Hematopoietic multipotent progenitor cell treated with erythropoietin and hydrocortisone succinate and interleukin-3 and kit ligand, for 15 days (in vitro differentiated cells): ENCODE measurements around the gene KYAT1.

Experiments used
- DNase-seq: peaks from one replicate; pipeline ENCODE4 v3.0.0-alpha.2; 2015; ENCODE audit warnings: low spot score

The KYAT1 gene

DNA sequence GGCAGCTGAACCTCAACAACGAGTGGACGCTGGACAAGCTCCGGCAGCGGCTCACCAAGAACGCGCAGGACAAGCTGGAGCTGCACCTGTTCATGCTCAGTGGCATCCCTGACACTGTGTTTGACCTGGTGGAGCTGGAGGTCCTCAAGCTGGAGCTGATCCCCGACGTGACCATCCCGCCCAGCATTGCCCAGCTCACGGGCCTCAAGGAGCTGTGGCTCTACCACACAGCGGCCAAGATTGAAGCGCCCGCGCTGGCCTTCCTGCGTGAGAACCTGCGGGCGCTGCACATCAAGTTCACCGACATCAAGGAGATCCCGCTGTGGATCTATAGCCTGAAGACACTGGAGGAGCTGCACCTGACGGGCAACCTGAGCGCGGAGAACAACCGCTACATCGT is 26.6 kb upstream of the KYAT1 start:
- DNase-seq: no peak

DNA sequence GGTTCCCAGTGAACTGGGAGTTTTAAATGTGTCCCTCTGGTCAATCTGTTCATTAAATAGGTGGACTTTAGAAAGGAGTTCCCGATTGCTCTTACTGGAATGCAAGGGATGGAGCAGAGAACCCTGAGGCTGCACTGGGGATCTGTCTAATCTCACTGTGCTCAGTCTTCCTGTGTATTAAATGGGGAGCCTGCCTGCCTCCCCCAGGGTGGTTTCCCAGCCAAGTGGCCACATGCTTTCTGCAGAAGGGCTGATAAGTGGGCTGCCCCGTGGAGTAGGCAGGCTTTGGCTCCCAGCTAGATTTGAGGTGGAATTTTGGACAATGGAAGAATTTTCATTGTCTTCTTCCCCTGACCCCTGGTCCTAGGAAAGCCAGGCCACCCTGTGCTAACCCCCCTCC is 25.0 kb upstream of the KYAT1 start:
- DNase-seq: no peak

DNA sequence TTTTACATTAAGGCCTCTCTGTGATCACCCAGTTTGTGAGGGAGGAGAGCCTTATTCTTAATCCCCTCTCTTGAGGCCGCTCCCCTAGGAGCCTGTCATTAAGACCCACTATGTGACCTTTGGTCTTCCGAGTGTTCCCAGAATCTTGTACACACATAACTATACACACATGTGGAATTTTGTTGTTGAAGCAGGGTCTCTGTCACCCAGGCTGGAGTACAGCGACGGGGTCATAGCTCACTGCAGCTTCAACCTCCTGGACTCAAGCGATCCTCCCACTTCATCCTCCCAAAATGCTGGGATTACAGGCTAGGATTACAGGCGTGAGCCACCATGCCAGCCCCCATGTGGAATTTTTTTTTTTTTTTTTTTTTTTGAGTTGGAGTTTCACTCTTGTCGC is 24.2 kb upstream of the KYAT1 start:
- DNase-seq: no peak

DNA sequence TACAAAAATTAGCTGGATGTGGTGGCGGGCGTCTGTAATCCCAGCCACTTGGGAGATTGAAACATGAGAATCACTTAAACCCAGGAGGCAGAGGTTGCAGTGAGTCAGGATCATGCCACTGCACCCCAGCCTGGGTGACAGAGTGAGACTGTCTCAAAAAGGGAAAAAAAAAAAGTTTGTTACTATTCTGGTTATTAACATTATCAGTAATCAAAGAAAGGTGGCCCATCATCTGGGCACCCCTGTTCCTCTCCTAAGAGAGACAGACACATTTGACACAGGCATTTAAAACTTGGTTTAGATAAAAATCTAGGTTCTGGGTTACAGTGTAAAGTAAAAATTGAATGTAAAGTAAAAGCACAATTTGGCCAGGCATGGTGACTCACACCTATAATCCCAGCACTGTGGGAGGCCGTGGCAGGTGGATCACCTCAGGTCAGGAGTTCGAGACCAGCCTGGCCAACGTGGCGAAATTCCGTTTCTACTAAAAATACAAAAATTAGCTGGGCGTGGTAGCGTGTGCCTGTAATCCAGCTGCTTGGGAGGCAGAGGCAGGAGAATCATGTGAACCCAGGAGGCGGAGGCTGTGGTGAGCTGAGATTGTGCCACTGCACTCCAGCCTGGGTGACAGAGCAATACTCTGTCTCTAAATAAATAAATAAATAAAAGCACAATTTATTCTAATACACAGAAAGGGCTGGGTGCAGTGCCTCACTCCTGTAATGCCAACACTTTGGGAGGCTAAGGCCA is 22.3 kb upstream of the KYAT1 start:
- DNase-seq: no peak

DNA sequence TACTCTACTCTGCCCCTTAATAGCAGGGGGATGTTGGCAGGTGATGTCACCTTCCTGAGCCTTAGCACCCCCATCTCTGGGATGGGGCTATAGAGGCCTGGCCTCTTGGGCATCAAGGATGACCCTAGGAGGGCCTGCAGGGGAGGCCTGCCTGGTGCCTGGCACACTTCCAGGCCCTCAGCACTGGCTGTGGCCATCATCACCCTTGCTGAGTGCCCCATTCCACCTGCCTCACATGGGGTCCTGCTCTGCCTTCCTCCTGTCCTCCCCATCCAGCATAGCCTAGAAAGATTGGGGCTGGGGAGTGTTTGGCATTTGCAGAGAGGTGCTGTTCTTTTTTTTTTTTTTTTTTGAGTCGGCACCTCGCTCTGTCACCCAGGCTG is 21.3 kb upstream of the KYAT1 start:
- no peak for DNase-seq

DNA sequence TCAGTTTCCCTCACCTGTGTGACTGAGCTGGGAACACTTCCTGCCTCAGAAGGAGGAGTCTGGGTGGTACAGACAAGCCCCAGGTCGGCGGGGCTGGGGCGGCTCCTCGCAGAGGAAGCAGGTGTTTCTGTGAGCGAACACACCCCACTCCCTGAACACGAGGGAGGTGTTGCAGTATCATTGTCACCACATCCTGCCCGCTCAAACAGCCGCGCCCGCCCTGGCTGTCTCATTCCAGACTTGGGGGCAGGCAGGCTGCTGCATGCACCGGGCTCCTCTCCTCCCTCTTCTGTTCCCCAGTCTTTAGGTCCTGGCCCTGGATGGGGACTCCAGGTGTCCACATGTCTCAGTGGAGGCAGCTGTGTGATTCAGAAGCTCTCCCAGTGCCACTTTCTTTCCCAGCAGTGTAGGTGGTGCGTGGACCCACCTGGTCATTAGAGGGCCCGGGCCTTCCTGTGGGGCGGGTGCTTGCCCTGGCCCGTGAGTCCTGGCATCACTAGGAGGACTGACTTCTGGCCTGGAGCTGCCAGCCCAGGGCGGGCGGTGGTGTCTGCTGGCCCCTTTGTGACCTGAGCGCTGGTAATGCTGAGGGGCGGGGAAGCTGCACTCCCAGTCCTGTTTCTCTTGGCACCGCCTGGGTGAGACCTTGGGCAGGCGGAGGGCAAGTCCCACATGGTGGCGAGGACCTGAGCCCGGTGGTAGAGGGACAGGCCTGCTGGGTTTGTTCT is 20.8 kb upstream of the KYAT1 start:
- DNase-seq: no peak

DNA sequence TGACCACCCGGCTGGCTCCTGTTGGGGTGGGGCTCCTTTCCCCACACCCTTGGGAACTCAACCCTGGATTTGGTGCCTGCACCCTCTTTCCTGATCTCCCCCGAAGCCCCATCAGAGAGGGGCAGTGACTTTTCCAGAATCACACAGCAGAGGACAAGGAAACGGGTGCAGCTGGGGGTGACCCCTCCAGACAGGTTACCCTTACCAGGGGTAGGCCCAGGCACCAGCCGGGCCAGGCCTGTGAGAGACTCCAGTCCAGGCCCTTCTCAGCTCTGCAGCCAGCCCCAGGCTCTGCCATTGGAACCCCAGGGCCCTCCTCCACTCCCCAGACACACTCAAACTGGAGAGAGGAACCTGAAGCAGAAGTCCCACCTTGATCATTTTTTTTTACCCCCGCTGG is 20.1 kb upstream of the KYAT1 start:
- DNase-seq: no peak

DNA sequence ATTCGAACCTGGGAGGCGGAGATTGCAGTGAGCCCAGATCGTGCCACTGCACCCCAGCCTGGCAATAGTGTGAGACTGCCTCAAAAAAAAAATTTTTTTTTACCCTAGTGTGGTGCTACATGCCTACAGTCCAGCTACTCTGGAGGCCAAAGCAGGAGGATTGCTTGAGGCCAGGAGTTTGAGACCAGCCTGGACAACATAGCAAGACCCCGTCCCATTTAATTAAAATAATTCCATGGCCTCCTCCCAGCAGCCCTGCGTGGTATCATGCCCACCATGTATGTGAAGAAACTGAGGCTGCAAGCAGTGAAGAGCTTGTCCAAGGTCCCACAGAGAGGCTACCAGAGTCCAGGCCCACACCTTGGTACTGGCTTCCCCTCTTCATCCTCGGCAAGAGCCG is 19.6 kb upstream of the KYAT1 start:
- DNase-seq: no peak

DNA sequence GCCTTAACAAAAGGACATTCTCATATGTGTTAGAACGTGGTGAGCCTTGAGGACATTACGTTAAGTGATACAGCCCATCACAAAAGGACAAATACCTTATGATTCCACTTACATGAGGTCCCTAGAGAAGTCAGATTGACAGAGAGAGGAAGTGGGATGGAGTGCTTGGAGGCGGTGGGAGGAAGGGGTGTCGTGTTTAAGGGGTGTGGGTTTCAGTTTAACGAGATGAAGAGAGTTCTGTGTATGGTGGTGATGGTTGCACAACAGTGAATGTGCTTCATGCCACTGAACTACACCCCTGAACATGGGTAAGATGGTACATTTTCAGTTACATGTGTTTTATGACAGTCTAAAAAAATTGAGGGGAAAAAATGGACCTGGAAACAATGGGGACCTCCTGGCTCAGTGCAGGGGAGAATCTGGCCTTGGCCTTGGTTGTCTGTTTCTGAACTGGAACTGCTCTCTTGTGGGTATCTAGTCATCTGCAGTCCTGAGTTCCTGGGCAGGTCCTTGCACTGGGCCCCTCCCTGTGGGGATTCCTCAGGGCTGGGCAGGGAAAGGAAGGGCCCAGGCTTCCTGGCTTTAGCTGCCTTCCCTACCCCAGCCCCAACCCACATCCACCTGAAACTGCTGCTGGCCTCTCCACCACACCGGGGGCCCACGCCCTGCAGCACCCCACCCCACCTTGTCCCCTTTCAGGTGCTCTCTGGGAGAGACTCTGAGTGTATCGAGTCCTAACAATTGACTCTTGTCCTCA is 18.0 kb upstream of the KYAT1 start:
- DNase-seq: no peak

DNA sequence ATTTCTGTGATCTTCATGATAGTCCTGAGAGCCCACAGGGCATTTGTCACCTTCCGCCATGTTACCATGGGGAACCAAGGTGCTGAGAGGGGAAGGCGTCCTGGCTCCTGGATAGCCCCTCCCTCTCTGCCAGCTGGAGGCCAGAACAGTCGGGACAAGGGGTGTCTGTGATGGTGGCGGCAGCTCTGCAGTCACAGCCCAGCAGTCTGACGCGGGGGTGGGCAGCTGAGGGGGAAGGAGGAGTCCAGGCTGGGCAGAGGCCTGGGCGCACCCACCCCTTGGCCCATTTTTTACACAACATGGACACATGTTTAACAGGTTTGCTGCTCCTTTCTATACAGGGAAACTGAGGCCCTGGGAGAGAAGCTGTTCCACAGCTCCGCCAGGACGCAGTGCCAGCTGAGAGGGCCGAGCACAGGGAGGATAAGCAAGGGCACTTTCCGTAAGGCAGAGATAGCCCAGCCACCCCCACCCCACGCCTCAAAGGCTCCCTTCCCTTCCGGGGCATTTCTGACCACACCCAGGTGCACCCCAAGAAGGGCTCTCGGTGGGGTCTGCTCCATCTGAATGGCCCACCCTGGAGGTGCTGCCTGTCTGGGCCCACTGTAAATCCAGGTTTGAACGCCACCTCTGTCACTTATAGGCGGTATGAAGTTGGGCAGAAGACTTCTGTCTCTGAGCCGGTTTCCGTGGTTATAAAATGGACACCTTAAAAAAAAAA is 17.3 kb upstream of the KYAT1 start:
- DNase-seq: no peak

DNA sequence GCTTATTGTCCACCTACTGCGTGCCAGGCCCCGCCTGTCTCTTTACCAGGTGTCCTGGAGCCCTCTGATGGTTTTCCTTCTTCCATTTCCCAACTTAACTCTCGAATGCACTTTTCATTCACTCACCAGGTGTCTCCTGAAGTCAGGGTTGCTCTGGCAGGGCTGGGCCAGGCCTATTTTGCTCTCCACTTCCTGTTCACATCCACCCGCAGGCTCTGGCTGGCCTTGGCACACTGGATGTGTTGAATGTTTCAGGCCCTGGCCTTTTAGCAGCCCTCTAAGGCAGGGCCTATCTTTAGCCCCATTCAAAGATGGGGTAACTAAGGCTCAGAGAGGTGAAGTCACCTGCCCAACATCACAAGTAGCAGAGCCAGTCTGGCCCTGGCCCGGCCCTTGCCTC is 16.6 kb upstream of the KYAT1 start:
- no peak for DNase-seq

DNA sequence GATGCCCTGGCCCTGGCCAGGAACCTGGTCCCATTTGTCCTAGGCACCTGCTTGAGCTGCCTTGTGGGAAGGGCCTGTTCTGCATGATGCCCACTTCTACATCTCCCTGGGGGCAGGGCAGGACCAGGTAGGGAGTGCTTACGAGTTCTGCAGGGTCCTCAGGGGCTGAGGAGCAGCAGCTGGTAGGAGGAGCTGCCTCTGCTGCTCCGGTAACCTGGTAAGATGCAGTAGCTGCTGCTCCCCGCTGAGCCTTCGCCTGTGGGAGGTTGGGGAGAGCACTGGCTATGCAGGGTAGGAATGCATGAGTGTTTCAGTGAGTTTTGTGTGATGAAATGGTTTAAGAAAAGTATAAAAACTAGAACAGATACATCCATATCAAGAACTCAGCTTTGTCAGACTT is 13.8 kb upstream of the KYAT1 start:
- no peak for DNase-seq

DNA sequence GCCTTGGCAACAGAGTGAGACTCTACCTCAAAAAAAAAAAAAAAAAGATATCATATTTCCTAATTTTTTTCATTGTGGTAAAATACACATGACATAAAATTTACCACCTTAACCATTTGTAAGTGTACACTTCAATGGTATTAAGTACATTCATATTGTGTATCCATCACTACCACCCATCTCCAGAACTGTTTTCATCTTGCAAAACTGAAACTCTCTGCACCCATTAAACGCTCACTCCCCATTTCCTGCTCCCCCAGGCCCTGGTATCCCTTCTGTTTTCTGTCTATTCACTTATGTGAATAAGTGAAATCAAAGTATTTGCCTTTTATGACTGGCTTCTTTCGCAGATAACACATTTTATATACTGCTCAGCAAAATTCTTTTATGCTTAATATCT is 13.0 kb upstream of the KYAT1 start:
- no peak for DNase-seq

DNA sequence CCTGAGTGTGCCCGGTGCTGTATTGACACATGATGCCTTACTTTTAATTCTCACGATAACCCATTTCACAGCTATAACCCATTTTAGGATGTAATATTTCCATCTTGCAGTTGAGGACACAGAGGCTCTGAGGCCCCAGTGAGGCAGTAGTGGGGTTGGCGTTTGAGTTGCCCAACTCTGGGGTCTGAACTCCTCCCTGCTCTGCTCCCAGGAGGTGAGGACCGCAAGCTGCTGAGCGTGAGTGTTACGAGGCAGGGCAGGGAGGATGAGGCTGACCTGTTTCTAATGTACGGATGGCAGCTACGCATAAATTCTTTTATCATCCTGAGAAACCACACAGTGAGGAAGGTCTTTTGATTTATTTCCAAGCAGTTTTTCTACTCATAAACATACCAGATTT is 11.6 kb upstream of the KYAT1 start:
- no peak for DNase-seq

DNA sequence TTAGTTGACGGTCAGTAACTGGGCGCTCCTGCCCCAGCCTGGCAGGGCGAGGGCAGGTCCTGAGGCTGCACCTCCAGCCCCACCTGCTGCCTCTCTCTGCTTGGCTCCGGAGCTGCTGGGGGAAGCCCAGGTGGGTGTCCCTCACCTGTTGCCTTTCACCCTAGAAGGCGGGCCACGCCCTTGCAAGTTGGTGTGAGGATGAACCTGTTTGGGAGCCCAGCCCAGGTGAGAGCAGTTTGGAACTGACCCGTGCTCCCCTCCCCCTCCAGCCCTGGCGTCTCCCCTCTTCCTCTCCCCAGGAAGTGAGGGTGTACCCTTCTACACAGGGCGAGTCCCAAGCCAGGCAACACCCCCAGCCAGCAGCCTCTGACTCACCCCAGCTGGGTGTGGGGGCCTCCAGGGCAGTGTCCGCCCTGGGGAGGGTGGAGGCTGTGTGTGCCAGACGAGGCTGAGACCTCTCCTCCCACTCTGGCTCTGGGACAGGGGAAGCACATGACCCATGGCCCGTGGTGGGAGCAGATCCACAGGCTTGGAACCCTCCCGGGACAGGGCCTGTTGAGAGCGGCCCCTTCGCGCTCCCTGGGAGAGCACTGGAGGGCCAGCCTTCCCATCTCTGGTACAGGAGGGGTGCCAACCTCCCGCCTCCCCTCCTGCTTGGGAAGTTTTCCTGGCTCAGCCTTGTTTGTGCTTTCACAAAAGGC is 10.6 kb upstream of the KYAT1 start:
- DNase-seq: peak; percentile 92

DNA sequence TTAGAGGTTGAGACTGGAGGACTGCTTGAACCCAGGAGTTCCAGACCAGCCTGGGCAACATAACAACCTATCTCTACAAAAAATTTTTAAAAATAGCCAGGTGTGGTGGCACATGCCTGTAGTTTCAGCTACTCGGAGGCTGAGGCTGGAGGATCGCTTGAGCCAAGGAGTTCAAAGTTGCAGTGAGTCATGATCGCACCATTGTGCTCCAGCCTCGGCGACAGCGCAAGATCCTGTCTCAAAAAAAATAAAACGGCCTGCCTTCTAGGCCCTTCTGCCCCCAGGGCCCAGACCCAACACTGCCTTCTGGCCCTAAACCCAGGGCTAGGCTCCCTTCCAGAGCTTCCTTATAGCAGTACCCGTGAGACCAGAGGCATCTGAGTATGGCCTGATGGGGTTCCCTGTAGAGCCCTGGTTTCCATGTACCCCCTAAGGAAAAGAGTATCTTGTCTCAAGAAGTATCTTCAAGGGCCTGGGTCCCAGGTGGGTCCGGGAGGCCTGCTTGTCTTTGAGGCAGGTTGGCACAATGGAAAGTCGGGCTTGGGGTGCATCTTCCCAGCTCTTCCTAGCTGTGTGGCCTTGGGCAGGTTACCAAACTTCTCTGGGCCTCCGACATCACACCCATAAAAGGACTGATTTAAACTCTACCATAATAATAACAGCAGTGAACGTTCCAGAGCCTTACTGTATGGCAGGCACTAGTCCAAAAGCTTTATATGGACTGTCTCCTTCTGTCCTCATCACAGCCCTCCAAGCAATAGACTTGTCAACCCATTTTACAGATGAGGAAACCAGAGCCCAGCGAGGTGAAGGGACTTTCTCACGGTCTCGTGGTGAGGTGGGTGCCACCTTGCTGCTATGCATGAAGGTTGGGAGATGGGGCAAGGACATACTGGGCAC is 9.8 kb upstream of the KYAT1 start:
- DNase-seq: no peak

DNA sequence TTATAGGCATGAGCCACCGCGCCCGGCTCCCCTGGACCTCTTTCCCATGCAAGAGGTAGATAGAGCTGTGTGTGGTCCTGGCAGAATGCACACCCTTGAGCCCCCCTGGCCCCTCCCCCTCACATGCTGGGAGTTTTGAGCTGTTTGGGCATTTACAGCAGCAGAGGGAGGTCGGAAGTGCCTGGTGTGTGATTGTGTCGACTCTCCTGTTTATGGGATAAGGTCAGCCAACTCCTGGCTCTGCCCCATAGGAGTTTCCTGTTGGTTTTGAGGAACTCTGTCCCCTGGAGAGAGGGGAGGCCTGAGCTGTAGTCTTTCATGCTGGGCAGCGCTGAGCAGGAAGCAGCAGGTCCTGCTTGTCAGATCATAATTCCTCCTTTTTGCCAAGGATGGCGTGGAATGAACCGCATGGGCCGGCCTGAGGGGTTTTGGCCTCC is 6.2 kb upstream of the KYAT1 start:
- no peak for DNase-seq

DNA sequence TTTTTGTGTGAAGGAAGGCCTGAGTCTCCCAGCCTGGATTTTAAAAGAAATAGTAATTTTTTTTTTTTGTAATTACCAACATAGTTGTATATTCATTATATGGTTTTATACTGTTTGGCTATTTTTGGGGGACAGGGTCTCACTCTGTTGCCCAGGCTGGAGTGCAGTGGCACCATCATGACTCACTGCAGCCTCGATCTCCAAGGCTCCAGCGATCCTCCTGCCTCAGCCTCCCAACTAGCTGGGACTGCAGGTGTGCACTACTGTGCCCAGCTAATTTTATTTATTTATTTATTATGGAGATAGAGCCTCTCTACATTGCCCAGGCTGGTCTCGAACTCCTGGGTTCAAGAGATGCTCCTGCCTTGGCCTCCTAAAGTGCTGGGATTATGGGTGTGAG is 5.3 kb upstream of the KYAT1 start:
- DNase-seq: no peak

DNA sequence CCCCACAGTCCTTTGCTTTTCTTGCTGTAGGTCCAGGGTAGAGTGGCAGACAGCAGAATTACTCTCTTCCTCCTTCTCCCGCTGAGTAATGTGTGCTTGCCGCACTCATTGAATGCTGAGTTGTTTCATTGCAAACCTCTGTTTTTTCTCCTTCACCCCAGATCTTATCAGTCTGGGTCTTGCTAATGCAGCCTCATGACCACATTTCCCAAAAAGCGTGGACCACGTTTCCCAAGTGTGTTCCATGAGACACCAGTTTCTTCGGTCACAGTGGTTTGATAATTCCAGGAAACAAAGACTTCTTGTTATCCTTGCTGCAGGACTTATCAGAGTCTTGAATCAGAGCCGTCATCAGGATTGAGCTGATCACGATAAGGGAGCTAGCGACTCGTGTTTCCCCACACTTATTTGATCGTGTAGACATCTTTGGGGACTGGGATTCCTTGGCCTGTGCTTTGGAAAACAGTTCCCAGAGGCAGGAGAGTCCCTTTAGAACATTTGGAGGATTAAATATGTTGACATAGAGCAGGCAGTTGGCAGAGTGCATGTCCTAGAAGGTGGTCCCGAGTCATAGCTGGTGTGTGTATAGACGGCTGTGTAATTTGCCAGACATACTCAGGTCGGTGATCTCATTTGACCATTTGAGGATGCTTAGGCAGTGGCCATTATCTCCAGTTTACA is 4.6 kb upstream of the KYAT1 start:
- peak; percentile 65 for DNase-seq

DNA sequence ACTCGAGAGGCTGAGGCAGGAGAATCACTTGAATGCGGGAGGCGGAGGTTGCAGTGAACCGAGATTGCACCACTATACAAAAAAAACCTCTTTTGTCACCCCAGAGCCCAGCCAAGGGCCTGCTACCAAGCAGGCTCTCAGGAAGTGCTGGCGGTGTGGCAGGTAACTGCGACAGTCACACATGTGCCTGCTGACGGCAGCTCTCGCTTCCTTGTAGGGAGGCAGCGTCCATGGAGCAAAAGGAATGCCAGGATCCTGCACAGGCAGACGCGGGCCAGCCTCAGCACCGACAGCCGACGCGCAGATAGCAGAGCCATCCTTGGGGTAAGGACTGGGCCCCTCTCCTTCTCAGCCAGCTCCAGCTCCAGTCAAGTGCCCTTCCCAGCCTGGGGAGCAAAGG is 4.0 kb upstream of the KYAT1 start:
- no peak for DNase-seq
